Measurements from ENCODE around the gene P2RY11.

Gene P2RY11

DNA sequence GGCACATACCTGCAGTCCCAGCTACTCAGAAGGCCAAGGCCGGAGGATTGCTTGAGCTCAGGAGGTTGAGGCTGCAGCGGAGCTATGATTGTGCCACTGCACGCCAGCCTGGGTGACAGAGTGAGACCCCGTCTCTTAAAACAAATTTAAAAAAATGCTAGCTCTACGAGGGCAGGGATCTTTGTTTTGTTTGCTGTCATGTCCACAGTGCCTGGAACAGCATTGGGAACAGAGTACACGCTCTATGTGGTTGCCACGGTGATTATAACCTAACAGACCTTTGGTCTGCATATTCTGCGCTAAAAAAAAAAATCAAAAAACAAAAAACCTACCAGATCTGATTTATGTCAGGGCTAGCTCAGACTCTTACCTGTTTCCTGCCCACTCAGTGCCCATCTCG, 27.6 kb upstream of the P2RY11 start:
- H3K9me3 ChIP-seq (replicated peaks in 1 of 11): no peaks in the 10 kb centered on the region
- H3K27ac ChIP-seq: no peak overlapping the region
- peaks cover 0 to 6% (median 0%) of the 10 kb centered on the region in 11 experiments; a peak in 2 of 22 replicates for H4K20me1 ChIP-seq
- TF ChIP-seq Cebpa-rat (IDR thresholded peaks at IDR 0.05): no peak
- no peak overlapping the region for H3K4me3 ChIP-seq
- H3K27me3 ChIP-seq: no peaks in the 10 kb centered on the region
- H3K9ac ChIP-seq: no peak overlapping the region
- H3K4me1 ChIP-seq: peaks cover 9 to 19% (median 15%) of the 10 kb centered on the region in 10 experiments
- no peak overlapping the region for H3K4me2 ChIP-seq
- peaks cover 0 to 3% (median under 1%) of the 10 kb centered on the region in 11 experiments; a peak in 13 of 22 replicates for H3K36me3 ChIP-seq

DNA sequence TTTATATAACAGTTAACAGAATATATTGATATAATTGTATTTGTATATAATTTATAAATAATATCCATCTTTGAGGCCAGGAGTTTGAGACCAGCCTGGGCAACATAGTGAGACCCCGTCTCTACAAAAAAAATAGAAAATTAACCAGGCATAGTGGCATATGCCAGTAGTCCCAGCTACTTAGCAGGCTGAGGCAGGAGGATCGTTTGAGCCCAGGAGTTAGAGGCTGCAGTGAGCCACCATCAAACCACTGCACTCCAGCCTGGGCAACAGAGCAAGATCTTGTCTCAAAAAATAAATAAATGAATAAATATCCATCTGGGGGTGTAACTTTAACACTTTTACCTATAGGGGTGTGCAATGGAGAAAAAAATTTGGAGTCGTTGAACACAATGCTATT, 26.7 kb upstream of the P2RY11 start:
- Histone ChIP-seq H3K27me3 (no peaks in the 10 kb centered on the region), H3K36me3 (peaks cover 5 to 11% (median 10%) of the 10 kb centered on the region in 11 experiments; a peak in 18 of 22 replicates), H3K9me3 (replicated peaks in 1 of 11) (no peaks in the 10 kb centered on the region), H3K4me1 (peaks cover 9 to 16% (median 15%) of the 10 kb centered on the region in 10 experiments), H3K4me3 (no peak overlapping the region), H3K27ac (no peak overlapping the region; a peak in 1 of 22 replicates), H3K9ac (no peak overlapping the region), H3K4me2 (no peak overlapping the region), H4K20me1 (peaks cover 0 to 6% (median 0%) of the 10 kb centered on the region in 11 experiments; a peak in 3 of 22 replicates)
- TF ChIP-seq Cebpa-rat (IDR thresholded peaks at IDR 0.05): no peak

DNA sequence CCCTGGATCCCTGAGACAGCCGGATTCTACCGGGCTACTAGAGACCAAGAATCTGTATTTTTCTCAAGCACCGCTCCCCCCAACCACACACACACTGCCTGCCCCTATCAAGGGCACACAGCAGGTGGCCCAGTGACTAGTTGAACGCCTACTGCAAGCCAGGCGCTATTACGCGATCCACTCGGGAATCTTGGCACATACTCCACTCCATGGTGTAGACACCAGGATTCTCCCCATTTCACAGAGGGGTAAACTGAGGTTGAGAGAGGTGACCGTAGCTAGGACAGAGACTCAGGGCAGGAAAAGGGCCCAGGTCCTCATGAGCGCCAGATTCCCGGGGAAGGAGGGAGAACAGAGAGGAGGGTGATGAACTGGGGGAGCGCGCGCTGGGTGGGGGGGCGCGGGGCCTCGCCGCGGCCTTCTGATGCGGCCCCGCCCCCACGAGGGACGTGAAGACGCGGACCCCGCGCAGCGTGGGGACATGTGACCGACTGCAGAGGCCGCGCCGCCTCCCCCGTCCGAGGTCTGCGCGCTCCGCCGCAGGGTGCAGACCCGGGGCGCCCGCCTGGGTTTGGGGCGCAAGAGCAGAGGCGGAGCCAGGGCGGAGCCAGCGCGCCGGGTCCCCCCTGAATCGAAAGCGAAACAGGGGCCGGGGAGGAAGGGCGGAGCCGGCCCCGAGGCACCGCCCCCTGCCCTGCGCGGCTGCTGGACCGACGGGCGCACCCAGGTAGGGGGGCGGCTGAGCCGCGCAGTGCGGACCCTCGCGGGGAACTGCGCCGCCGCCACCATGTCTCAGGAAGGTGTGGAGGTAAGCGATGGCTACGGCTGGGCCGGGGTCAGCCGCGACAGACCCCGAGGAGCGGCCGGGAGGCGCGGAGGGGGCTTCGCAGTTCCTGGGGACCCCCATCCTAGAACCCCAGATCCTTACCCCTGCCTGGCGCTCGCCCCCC, 25.6 kb upstream of the P2RY11 start, which contains the start of gene SHFL:
SHFL (plus strand) TSS at position 677 of the 950 bp plus-strand sequence; CDS start at position 788, 111 bp downstream.
- peaks cover 9 to 22% (median 15%) of the 10 kb centered on the region in 10 experiments for H3K4me1 ChIP-seq
- peak within 1 kb of the TSS; percentile 78 to 91 (median 88) for H3K9ac ChIP-seq
- H3K27me3 ChIP-seq: no peaks in the 10 kb centered on the region
- H4K20me1 ChIP-seq: peaks cover 0 to 6% (median 0%) of the 10 kb centered on the region in 11 experiments; a peak in 3 of 22 replicates
- peaks cover 8 to 22% (median 15%) of the 10 kb centered on the region in 11 experiments; a peak in 18 of 22 replicates for H3K36me3 ChIP-seq
- H3K27ac ChIP-seq: peak within 1 kb of the TSS; percentile 75 to 89 (median 87)
- TF ChIP-seq Cebpa-rat (IDR thresholded peaks at IDR 0.05): no peak
- peak within 1 kb of the TSS; percentile 78 to 100 (median 97) for H3K4me3 ChIP-seq
- H3K4me2 ChIP-seq: peak within 1 kb of the TSS; percentile 84 to 98 (median 96)
- no peaks in the 10 kb centered on the region for H3K9me3 ChIP-seq (replicated peaks in 1 of 11)

DNA sequence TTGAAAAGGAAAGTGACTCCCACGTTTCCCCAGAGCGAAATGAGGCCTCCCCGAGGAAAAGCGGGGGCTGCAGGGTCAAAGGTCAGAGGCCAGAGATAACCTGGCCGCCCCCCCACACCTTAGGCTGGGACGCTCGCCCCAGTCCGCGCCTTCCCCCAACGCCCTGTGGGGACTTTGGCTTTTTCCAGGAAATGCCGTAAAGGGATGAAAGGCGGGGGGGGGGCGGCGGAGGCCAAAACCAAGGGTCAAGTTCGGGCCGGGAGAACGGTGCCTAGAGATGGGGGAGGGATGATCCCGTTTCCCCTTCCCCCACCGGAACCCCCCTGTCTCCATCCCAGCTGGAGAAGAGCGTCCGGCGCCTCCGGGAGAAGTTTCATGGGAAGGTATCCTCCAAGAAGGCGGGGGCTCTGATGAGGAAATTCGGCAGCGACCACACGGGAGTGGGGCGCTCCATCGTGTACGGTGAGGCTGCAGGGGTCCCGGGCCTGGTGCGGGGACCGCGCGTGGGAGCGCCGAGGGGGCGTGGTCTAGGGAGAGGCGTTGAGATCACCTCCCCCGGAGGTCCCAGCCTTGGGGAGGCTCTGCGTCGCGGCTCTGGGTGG, 24.8 kb upstream of the P2RY11 start:
- no peaks in the 10 kb centered on the region for H3K9me3 ChIP-seq (replicated peaks in 1 of 11)
- peak overlapping the region; percentile 84 to 98 (median 96) for H3K4me2 ChIP-seq
- peak overlapping the region; percentile 78 to 100 (median 97) for H3K4me3 ChIP-seq
- peaks cover 9 to 28% (median 19%) of the 10 kb centered on the region in 10 experiments for H3K4me1 ChIP-seq
- H3K27me3 ChIP-seq: no peaks in the 10 kb centered on the region
- no peak for TF ChIP-seq Cebpa-rat (IDR thresholded peaks at IDR 0.05)
- H4K20me1 ChIP-seq: peaks cover 0 to 6% (median 0%) of the 10 kb centered on the region in 11 experiments; a peak in 3 of 22 replicates
- peak overlapping the region; percentile 78 to 91 (median 88) for H3K9ac ChIP-seq
- H3K27ac ChIP-seq: peak overlapping the region; percentile 75 to 89 (median 87)
- H3K36me3 ChIP-seq: peaks cover 8 to 29% (median 18%) of the 10 kb centered on the region in 11 experiments; a peak in 19 of 22 replicates

DNA sequence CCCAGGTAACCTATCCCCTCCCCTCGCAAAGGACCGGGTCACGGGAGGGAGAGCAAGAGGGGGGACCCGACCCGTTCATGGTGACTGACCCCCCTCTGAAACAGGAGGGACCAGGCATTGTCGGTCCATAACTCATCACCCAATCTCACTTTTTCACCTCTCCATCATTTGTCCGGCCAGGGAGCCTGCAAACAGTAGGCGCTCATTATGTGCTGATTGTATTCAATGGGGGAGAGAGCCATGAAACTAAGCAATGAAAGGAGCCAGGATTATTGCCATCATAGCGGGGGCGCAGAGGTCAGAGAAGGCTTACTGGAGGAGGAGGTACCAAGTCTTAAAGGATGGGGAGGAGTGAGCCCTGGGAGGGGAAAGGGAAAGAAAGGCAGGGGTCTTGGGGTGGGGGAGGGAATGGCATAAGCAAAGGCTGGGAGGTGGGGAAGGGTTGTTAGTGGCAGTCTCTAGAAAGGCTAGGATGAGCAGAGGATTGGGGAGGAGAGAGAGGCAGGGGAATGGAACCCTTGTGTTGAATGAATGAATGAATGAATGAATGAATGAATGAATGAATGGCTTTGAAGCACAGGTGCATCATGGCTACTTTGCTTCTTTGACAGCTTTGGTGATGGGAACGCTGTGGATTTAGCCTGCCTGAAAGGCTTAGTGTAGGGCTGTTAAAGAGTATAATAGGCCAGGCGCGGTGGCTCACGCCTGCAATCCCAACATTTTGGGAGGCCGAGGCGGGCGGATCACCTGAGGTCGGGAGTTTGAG, 24.0 kb upstream of the P2RY11 start:
- Histone ChIP-seq H3K36me3 (peaks cover 10 to 37% (median 26%) of the 10 kb centered on the region in 11 experiments; a peak in 20 of 22 replicates), H3K4me1 (peaks cover 7 to 32% (median 24%) of the 10 kb centered on the region in 10 experiments), H3K9ac (peak overlapping the region; percentile 78 to 91 (median 88); a peak in 21 of 22 replicates), H3K27me3 (no peaks in the 10 kb centered on the region), H3K4me2 (peak overlapping the region; percentile 84 to 98 (median 96)), H4K20me1 (peaks cover 0 to 11% (median 0%) of the 10 kb centered on the region in 11 experiments; a peak in 4 of 22 replicates), H3K4me3 (peak overlapping the region; percentile 78 to 100 (median 97)), H3K27ac (peak overlapping the region in 5 of 11 experiments; percentile 75 to 88 (median 87); a peak in 7 of 22 replicates), H3K9me3 (replicated peaks in 1 of 11) (no peaks in the 10 kb centered on the region)
- no peak for TF ChIP-seq Cebpa-rat (IDR thresholded peaks at IDR 0.05)

DNA sequence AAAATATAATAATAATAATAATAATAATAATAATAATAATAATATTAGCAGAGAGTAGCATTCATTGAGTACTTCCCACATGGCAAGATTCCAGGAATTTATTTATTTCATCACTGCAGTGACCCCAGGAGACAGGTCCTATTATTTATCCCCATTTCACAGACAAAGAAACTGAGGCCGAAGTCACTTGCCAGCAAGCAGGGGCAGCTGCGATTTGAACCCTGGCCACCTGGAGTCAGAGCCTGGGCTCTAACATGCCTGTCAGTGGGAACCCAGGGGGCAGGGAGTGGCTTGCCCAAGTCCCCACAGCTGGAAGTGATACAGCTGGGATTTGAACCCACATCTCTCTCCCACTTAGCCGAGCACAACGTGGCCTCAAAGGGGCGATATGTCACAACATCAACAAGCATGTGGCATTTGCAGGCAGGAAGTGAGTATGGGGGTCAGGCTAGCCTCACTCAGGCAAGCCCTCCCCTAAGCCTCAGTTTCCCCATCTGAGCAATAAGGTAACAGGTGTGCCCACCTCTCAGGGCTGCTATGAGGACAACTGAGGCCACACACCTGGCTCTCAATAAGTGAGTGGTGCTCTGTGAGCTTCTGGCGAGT, 22.4 kb upstream of the P2RY11 start:
- Histone ChIP-seq H3K27me3 (no peaks in the 10 kb centered on the region), H3K27ac (no peak overlapping the region), H3K4me1 (peaks cover 7 to 34% (median 24%) of the 10 kb centered on the region in 10 experiments), H4K20me1 (peaks cover 0 to 17% (median 0%) of the 10 kb centered on the region in 11 experiments; a peak in 4 of 22 replicates), H3K9me3 (replicated peaks in 1 of 11) (no peaks in the 10 kb centered on the region), H3K9ac (no peak overlapping the region), H3K36me3 (peaks cover 19 to 52% (median 39%) of the 10 kb centered on the region in 11 experiments; a peak in 21 of 22 replicates), H3K4me2 (no peak overlapping the region), H3K4me3 (no peak overlapping the region)
- no peak for TF ChIP-seq Cebpa-rat (IDR thresholded peaks at IDR 0.05)

DNA sequence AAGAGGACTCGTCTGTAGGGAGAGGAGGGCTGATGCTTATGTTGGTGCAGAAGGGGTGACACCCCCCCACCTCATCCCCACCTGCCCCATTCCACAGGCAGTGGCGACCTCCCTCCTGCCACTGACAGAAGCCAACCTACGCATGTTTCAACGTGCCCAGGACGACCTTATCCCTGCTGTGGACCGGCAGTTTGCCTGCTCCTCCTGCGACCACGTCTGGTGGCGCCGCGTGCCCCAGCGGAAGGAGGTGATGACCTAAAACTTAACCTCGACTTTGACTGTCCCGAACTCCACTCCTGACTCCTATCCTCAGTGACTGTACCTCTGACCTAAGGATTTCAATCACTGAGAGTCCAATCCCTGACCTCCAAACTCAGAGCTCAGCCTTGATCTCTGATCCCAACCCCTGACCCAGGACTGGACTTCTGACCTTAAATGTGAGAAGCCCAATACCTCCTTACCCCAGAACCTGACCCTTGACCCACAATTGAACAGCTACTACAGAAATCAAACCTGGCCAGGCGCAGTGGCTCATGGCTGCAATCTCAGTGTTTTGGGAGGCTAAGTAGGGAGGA, 21.6 kb upstream of the P2RY11 start:
- no peaks in the 10 kb centered on the region for H3K9me3 ChIP-seq (replicated peaks in 1 of 11)
- H3K9ac ChIP-seq: 0 out of 22 replicates have a peak overlapping the region, but pooled peaks of 1 of the 11 experiments have one; percentile 3
- no peaks in the 10 kb centered on the region for H3K27me3 ChIP-seq
- no peak overlapping the region; a peak in 1 of 22 replicates for H3K27ac ChIP-seq
- H3K36me3 ChIP-seq: peaks cover 19 to 52% (median 39%) of the 10 kb centered on the region in 11 experiments; a peak in 21 of 22 replicates
- H3K4me3 ChIP-seq: no peak overlapping the region
- no peak for TF ChIP-seq Cebpa-rat (IDR thresholded peaks at IDR 0.05)
- no peak overlapping the region for H3K4me2 ChIP-seq
- H3K4me1 ChIP-seq: peaks cover 7 to 34% (median 24%) of the 10 kb centered on the region in 10 experiments
- peaks cover 0 to 17% (median 0%) of the 10 kb centered on the region in 11 experiments; a peak in 4 of 22 replicates for H4K20me1 ChIP-seq

All from BLaER1 treated with 17β-estradiol and CSF1 and Interleukin-3, amounts not matched to agents 10 nM and 100 nM (cell line).